Neural cell (in vitro differentiated cells): ENCODE results near the gene ZCCHC14.

Experiments
- CTCF ChIP-seq: fragments of 450-650 bp; IDR thresholded peaks from 2 replicates; pipeline ENCODE4 v1.5.1; 2014; ENCODE audit warnings: antibody characterized with exemption, mild to moderate bottlenecking, moderate library complexity; ENCODE audit not compliant: poor library complexity, severe bottlenecking
- MXI1 ChIP-seq: fragments of 450-650 bp; conservative IDR thresholded peaks from 2 replicates; pipeline ENCODE4 v1.6.1; 2014; ENCODE audit warnings: antibody characterized with exemption, mild to moderate bottlenecking; ENCODE audit not compliant: poor library complexity, severe bottlenecking
- TAF1 ChIP-seq: IDR thresholded peaks from 2 replicates; pipeline ENCODE4 v1.6.1; 2012; ENCODE audit warnings: low read depth

- no peak for TF ChIP-seq CTCF
- no peak for TF ChIP-seq MXI1
- no peak for TF ChIP-seq TAF1
Measured at GRCh38 chr16:87446479-87446878, 46.3 kb downstream of the ZCCHC14 start.
